ENCODE measurements around the gene TACR1.

DNA sequence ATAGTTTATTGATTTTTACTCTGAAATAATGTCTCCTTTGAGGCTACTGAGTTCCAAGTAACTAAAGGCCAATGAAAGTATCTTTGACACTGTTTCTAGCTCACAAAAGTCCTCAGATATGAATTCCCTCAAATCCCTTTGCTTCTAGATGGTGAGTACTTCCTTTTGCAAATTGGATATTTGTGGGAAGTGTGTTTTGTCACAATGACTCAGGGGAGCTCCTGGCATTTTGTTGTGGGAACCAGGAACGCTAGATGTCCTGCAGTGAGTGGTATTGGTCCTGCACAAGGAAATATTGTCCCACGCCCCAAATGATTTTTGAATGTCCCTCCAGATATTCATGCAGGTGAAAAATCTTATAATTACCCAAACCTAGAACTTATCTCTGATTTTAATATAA, 24.3 kb downstream of the TACR1 start:
- no peak for TF ChIP-seq FOSL2 (IDR thresholded peaks at IDR 0.05; ENCODE audit: borderline replicate concordance, low read depth)
- TF ChIP-seq, protein P1, sequence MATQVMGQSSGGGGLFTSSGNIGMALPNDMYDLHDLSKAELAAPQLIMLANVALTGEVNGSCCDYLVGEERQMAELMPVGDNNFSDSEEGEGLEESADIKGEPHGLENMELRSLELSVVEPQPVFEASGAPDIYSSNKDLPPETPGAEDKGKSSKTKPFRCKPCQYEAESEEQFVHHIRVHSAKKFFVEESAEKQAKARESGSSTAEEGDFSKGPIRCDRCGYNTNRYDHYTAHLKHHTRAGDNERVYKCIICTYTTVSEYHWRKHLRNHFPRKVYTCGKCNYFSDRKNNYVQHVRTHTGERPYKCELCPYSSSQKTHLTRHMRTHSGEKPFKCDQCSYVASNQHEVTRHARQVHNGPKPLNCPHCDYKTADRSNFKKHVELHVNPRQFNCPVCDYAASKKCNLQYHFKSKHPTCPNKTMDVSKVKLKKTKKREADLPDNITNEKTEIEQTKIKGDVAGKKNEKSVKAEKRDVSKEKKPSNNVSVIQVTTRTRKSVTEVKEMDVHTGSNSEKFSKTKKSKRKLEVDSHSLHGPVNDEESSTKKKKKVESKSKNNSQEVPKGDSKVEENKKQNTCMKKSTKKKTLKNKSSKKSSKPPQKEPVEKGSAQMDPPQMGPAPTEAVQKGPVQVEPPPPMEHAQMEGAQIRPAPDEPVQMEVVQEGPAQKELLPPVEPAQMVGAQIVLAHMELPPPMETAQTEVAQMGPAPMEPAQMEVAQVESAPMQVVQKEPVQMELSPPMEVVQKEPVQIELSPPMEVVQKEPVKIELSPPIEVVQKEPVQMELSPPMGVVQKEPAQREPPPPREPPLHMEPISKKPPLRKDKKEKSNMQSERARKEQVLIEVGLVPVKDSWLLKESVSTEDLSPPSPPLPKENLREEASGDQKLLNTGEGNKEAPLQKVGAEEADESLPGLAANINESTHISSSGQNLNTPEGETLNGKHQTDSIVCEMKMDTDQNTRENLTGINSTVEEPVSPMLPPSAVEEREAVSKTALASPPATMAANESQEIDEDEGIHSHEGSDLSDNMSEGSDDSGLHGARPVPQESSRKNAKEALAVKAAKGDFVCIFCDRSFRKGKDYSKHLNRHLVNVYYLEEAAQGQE (IDR thresholded peaks at IDR 0.05; ENCODE audit: low read depth, low read length) = no peak
- TF ChIP-seq, protein P2, sequence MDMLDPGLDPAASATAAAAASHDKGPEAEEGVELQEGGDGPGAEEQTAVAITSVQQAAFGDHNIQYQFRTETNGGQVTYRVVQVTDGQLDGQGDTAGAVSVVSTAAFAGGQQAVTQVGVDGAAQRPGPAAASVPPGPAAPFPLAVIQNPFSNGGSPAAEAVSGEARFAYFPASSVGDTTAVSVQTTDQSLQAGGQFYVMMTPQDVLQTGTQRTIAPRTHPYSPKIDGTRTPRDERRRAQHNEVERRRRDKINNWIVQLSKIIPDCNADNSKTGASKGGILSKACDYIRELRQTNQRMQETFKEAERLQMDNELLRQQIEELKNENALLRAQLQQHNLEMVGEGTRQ (IDR thresholded peaks at IDR 0.05; ENCODE audit: borderline replicate concordance, low read depth, low read length) = no peak
- no peak for TF ChIP-seq POLR2AphosphoS5 (IDR thresholded peaks at IDR 0.05; ENCODE audit: low read depth, low read length)
- no peak for TF ChIP-seq EZH2phosphoT487 (IDR thresholded peaks at IDR 0.05; ENCODE audit: borderline replicate concordance, low read depth)
- TF ChIP-seq, protein P3, sequence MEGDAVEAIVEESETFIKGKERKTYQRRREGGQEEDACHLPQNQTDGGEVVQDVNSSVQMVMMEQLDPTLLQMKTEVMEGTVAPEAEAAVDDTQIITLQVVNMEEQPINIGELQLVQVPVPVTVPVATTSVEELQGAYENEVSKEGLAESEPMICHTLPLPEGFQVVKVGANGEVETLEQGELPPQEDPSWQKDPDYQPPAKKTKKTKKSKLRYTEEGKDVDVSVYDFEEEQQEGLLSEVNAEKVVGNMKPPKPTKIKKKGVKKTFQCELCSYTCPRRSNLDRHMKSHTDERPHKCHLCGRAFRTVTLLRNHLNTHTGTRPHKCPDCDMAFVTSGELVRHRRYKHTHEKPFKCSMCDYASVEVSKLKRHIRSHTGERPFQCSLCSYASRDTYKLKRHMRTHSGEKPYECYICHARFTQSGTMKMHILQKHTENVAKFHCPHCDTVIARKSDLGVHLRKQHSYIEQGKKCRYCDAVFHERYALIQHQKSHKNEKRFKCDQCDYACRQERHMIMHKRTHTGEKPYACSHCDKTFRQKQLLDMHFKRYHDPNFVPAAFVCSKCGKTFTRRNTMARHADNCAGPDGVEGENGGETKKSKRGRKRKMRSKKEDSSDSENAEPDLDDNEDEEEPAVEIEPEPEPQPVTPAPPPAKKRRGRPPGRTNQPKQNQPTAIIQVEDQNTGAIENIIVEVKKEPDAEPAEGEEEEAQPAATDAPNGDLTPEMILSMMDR (IDR thresholded peaks at IDR 0.05) = no peak
- TF ChIP-seq FOXJ3 (CRISPR knock-in tag; IDR thresholded peaks at IDR 0.05) = no peak
- no peak for TF ChIP-seq SIN3A (IDR thresholded peaks at IDR 0.05; ENCODE audit: borderline replicate concordance, low read depth, low read length)
